Neural progenitor cell (in vitro differentiated cells): ENCODE measurements around the gene HLA-DMA.

Experiments used
- EZH2 ChIP-seq: fragments of 200-600 bp; sonication (generic); IDR thresholded peaks from 2 replicates; pipeline ENCODE4 v1.6.1; 2017; ENCODE audit warnings: antibody characterized with exemption, mild to moderate bottlenecking, moderate library complexity
- EZH2phosphoT487 ChIP-seq: fragments of 200-600 bp; sonication (generic); IDR thresholded peaks from 2 replicates; pipeline ENCODE4 v1.6.1; 2017; ENCODE audit warnings: antibody characterized with exemption
- TF ChIP-seq, protein P1 (sequence below): fragments of 200-600 bp; sonication (generic); IDR thresholded peaks from 2 replicates; pipeline ENCODE4 v1.5.1; 2017; ENCODE audit warnings: antibody characterized with exemption, mild to moderate bottlenecking

DNA sequence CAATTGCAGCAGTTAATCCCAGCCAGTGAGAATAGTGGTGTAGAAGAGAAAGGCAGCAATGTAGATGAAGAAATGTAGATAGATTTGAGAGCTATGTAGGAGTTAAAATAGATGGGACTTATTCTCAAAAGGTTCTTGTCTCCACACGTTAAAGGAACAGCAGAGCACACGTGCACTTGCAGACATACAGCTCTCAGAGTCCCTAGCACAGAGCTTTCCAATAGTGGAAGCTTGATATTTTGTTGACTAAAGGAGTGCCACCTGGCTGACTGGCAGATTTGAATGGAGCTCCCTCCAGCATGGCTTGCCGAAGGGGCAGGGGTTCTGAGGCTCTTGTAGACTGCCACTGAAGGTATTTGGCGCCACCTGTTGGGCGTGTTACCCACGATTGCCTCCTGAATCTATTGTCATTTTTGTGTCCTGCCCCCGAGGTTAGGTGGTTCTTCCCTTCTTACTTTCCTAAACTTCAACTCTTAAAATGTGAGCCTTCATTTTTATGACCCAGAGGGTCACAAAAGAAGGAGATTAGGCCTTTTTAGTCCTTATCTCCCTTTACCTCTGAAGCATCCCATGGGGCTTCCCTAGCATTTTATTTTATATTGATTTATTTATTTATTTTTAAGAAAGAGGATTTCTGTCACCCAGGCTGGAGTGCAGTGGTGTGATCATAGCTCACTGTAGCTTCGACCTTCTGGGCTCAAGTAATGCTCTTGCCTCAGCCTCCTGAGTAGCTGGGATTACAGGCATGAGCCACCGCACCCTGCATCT lies 31.9 kb upstream of the HLA-DMA start:
- TF ChIP-seq, protein P1, sequence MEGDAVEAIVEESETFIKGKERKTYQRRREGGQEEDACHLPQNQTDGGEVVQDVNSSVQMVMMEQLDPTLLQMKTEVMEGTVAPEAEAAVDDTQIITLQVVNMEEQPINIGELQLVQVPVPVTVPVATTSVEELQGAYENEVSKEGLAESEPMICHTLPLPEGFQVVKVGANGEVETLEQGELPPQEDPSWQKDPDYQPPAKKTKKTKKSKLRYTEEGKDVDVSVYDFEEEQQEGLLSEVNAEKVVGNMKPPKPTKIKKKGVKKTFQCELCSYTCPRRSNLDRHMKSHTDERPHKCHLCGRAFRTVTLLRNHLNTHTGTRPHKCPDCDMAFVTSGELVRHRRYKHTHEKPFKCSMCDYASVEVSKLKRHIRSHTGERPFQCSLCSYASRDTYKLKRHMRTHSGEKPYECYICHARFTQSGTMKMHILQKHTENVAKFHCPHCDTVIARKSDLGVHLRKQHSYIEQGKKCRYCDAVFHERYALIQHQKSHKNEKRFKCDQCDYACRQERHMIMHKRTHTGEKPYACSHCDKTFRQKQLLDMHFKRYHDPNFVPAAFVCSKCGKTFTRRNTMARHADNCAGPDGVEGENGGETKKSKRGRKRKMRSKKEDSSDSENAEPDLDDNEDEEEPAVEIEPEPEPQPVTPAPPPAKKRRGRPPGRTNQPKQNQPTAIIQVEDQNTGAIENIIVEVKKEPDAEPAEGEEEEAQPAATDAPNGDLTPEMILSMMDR = peak; percentile 89
- TF ChIP-seq EZH2phosphoT487 (no peak), EZH2 (no peak)
